ENCODE data around the gene EIF3CL. TPM values are rescaled to one million over a fixed set of nuclear protein-coding genes. Genes with fewer than 3 reads are reported as not detected.

EIF3CL gene
- total RNA-seq: 104 and 153 TPM in 2 replicates

GRCh38 chr16:28403220-28404072 is at the start of gene EIF3CL:
Gene EIF3CL (minus strand): TSS chr16:28403841. CDS start chr16:28403618, 223 bp downstream.

GRCh38 chr16:28363408-28363807 is 40.2 kb downstream of the EIF3CL start, which contains the start of gene NPIPB6:
Gene NPIPB6 (minus strand): TSS chr16:28363508. CDS start chr16:28362822, 686 bp downstream.

Other genes with a start within 250 kb of the EIF3CL start
- 72.0 and 83.3 TPM in 2 replicates for gene XPO6, start 191.9 kb downstream of the EIF3CL start, total RNA-seq
- gene SBK1, start 111.3 kb downstream of the EIF3CL start, total RNA-seq: not detected in 2 replicates
- gene NPIPB6, start 40.3 kb downstream of the EIF3CL start, total RNA-seq: 0.18 and 0.81 TPM in 2 replicates
- not detected in 2 replicates for gene NPIPB7, start 68.5 kb upstream of the EIF3CL start, total RNA-seq
- 12.6 and 24.6 TPM in 2 replicates for gene CLN3, start 88.2 kb upstream of the EIF3CL start, total RNA-seq
- not detected in 2 replicates for gene APOBR, start 90.8 kb upstream of the EIF3CL start, total RNA-seq
- gene IL27, start 103.0 kb upstream of the EIF3CL start, total RNA-seq: not detected in 2 replicates
- gene NUPR1, start 135.1 kb upstream of the EIF3CL start, total RNA-seq: 19.1 and 57.4 TPM in 2 replicates
- gene SGF29, start 150.1 kb upstream of the EIF3CL start, total RNA-seq: 8.4 and 13.9 TPM in 2 replicates
- gene SULT1A2, start 193.2 kb upstream of the EIF3CL start, total RNA-seq: 4.7 and 5.5 TPM in 2 replicates
- 42.8 and 48.0 TPM in 2 replicates for gene SULT1A1, start 206.2 kb upstream of the EIF3CL start, total RNA-seq
- not detected in 2 replicates for gene NPIPB8, start 234.2 kb upstream of the EIF3CL start, total RNA-seq